Measurements from ENCODE around the gene TRIM47.

GRCh38 chr17:75832652-75833400 lies 45.6 kb downstream of the TRIM47 start:
- TF ChIP-seq ZBTB4 (CRISPR knock-in tag; IDR thresholded peaks at IDR 0.05; ENCODE audit: borderline replicate concordance) (no peak), IKZF5 (CRISPR knock-in tag; IDR thresholded peaks at IDR 0.05) (no peak), FOSL1 (CRISPR knock-in tag; IDR thresholded peaks at IDR 0.05; ENCODE audit: borderline replicate concordance) (no peak), ZNF256 (CRISPR knock-in tag; conservative IDR thresholded peaks at IDR 0.05) (no peak), POLR2A (IDR thresholded peaks at IDR 0.05; ENCODE audit: insufficient read depth in 1 of 2, low read depth in 2 of 2, low read length in 2 of 2) (no peak), BRCA1 (CRISPR knock-in tag; IDR thresholded peaks at IDR 0.05) (no peak), ZNF263 (CRISPR knock-in tag; IDR thresholded peaks at IDR 0.05) (no peak), CTCF (CRISPR knock-in tag; IDR thresholded peaks at IDR 0.05) (no peak), ZNF484 (CRISPR knock-in tag; IDR thresholded peaks at IDR 0.05; ENCODE audit: borderline replicate concordance, low read depth) (no peak), SMC3 (IDR thresholded peaks at IDR 0.05; ENCODE audit: low read length) (no peak), MTF1 (CRISPR knock-in tag; IDR thresholded peaks at IDR 0.05) (no peak)

Data from HepG2 (cell line).